ENCODE results near the gene ELAVL3.

DNA sequence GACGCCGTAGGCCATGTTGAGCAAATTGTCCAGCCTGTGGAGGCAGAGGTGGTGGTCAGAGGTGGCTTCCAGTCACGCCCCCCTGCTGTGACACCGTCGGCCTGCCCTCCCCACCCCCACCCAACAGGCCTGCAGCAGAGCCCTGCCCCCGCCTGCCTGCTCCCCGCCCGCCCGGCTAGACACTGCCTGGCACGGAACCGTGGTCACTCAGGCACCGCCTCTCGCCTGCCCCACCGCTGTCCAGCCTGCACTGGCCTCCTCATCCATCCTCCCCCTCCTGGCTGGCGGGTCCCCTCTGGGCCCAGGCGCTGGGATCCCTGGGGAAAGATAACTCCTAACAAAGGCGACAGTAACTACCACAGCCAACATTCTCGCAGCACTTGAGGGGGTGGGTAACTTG is 23.7 kb downstream of the ELAVL3 start:
- no peak for TF ChIP-seq POLR2A (IDR thresholded peaks at IDR 0.05)
- TF ChIP-seq, protein P1, sequence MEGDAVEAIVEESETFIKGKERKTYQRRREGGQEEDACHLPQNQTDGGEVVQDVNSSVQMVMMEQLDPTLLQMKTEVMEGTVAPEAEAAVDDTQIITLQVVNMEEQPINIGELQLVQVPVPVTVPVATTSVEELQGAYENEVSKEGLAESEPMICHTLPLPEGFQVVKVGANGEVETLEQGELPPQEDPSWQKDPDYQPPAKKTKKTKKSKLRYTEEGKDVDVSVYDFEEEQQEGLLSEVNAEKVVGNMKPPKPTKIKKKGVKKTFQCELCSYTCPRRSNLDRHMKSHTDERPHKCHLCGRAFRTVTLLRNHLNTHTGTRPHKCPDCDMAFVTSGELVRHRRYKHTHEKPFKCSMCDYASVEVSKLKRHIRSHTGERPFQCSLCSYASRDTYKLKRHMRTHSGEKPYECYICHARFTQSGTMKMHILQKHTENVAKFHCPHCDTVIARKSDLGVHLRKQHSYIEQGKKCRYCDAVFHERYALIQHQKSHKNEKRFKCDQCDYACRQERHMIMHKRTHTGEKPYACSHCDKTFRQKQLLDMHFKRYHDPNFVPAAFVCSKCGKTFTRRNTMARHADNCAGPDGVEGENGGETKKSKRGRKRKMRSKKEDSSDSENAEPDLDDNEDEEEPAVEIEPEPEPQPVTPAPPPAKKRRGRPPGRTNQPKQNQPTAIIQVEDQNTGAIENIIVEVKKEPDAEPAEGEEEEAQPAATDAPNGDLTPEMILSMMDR (IDR thresholded peaks at IDR 0.05): no peak
